ENCODE measurements around the gene CHRM4. TPM values are rescaled to one million over a fixed set of nuclear protein-coding genes. Genes with fewer than 3 reads are reported as not detected.
A peak's percentile ranks its signal among the peaks of the same experiment; 100 is the strongest.

CHRM4 gene
- total and polyA plus RNA-seq, 12 donors: 0.03 to 0.32 (median 0.30) TPM; not detected in 9

DNA sequence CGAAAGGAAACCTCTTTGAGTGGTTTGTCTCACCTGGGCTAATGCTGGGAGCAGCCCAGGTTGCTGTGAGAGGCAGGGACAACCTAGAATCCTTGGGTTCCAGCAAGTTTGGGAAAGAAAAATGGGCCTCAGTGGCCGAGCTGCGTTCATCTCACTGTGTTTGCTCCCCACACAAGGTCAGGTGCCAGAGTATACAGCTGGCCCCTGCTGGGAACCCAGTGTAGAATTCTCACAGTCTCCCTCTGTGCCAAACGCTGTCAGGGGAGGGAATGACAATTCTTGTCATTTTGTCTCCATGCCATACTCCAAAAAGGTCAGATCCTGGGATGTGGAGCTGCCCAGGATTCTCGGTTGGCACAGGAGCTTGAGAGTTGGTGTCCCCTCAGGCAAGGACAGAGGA is 40.0 kb downstream of the CHRM4 start:
- ATAC-seq: peak in 4 of 8 donors; percentile 6 to 32 (median 14)
- intact Hi-C loops (cut with DNase I): loop anchor here in 1 of 10 donors (2.0 kb wide), 1 partner anchor 15 kb away; no protein-coding TSS in a partner anchor
- Histone ChIP-seq H3K27me3 (no peaks in the 10 kb centered on the region), H3K36me3 (peaks cover 0 to 26% (median 0%) of the 10 kb centered on the region in 9 donors), H3K27ac (peak overlapping the region in 9 of 10 donors; percentile 35 to 91 (median 74)), H3K4me1 (peaks cover 22 to 81% (median 66%) of the 10 kb centered on the region in 9 donors), H3K4me3 (peak overlapping the region in 3 of 10 donors; percentile 23 to 31 (median 25)), H3K9me3 (no peaks in the 10 kb centered on the region)
- 48 to 50% methylated on average over 5 of the region's 5 CpGs for WGBS, 2 donors
- TF ChIP-seq, protein P1, sequence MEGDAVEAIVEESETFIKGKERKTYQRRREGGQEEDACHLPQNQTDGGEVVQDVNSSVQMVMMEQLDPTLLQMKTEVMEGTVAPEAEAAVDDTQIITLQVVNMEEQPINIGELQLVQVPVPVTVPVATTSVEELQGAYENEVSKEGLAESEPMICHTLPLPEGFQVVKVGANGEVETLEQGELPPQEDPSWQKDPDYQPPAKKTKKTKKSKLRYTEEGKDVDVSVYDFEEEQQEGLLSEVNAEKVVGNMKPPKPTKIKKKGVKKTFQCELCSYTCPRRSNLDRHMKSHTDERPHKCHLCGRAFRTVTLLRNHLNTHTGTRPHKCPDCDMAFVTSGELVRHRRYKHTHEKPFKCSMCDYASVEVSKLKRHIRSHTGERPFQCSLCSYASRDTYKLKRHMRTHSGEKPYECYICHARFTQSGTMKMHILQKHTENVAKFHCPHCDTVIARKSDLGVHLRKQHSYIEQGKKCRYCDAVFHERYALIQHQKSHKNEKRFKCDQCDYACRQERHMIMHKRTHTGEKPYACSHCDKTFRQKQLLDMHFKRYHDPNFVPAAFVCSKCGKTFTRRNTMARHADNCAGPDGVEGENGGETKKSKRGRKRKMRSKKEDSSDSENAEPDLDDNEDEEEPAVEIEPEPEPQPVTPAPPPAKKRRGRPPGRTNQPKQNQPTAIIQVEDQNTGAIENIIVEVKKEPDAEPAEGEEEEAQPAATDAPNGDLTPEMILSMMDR (IDR thresholded peaks at IDR 0.05): no peak
- no peak for DNase-seq

DNA sequence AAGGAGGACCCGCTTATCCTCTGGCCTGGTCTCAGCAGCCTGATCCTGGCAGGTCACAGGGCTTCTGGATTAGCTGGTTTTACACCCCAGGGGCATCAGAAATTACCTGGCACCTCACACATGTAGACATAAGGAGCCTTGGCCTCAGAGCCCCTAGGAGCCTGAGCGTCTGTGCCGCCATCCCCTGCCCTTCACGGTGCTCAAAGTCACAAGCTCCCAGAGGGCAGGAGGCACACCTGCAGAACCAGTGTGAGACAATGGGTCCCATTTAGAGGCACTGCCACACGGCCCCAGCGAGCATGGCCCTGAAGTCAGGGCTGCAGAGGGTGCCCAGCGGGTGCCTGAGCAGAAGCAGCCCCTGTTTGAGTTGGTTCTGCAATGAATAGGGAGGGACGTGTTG is 40.4 kb downstream of the CHRM4 start:
- ATAC-seq (no peak), DNase-seq (no peak)
- Histone ChIP-seq H3K27ac (peak overlapping the region in 9 of 10 donors; percentile 35 to 91 (median 74)), H3K4me3 (no peak overlapping the region), H3K9me3 (no peaks in the 10 kb centered on the region), H3K36me3 (peaks cover 0 to 21% (median 0%) of the 10 kb centered on the region in 9 donors), H3K27me3 (no peaks in the 10 kb centered on the region), H3K4me1 (peaks cover 22 to 81% (median 64%) of the 10 kb centered on the region in 9 donors)
- TF ChIP-seq, protein P1 (IDR thresholded peaks at IDR 0.05): no peak
- 73 to 83% methylated on average over 8 of the region's 8 CpGs for WGBS, 2 donors
- intact Hi-C loops (cut with DNase I): no loop called here

- H3K27me3 ChIP-seq: no peaks in the 10 kb centered on the region
- no peak overlapping the region for H3K4me3 ChIP-seq
- intact Hi-C loops (cut with DNase I): no loop called here
- peaks cover 22 to 79% (median 64%) of the 10 kb centered on the region in 9 donors for H3K4me1 ChIP-seq
- WGBS, 2 donors: 52 to 60% methylated on average over 3 of the region's 3 CpGs
- peaks cover 0 to 17% (median 0%) of the 10 kb centered on the region in 9 donors for H3K36me3 ChIP-seq
- TF ChIP-seq, protein P1 (IDR thresholded peaks at IDR 0.05): no peak
- H3K27ac ChIP-seq: peak overlapping the region in 8 of 10 donors; percentile 35 to 91 (median 75)
- ATAC-seq (no peak), DNase-seq (no peak)
- H3K9me3 ChIP-seq: no peaks in the 10 kb centered on the region
Measured at GRCh38 chr11:46350695-46351094, 40.9 kb downstream of the CHRM4 start.

GRCh38 chr11:46348566-46349401 is 42.8 kb downstream of the CHRM4 start:
- H3K9me3 ChIP-seq: no peaks in the 10 kb centered on the region
- ATAC-seq: peak in 2 of 8 donors; percentile 2 to 5
- peak overlapping the region in 7 of 10 donors; percentile 7 to 91 (median 73) for H3K27ac ChIP-seq
- H3K4me1 ChIP-seq: peaks cover 22 to 86% (median 70%) of the 10 kb centered on the region in 9 donors
- TF ChIP-seq, protein P1 (IDR thresholded peaks at IDR 0.05): no peak
- intact Hi-C loops (cut with DNase I): loop anchor here in 1 of 10 donors (2.0 kb wide), 1 partner anchor 14 kb away; no protein-coding TSS in a partner anchor
- H3K36me3 ChIP-seq: peaks cover 0 to 10% (median 0%) of the 10 kb centered on the region in 9 donors
- H3K27me3 ChIP-seq: no peaks in the 10 kb centered on the region
- DNase-seq: no peak
- H3K4me3 ChIP-seq: peak overlapping the region in 9 of 10 donors; percentile 51 to 89 (median 84)
- WGBS, 2 donors: 55 to 57% methylated on average over 18 of the region's 18 CpGs

All from heart right ventricle (tissue), 16 donors.